ACC112 (cell line): ENCODE measurements around the gene GOLGA8A.
A peak's percentile ranks its signal among the peaks of the same experiment; 100 is the strongest.
"Not testable (repeated sequence)": the region's sequence is repeated elsewhere in the genome, so short reads cannot be mapped to it uniquely, and the experiment has no call there.

Source experiments
- H2AFZ ChIP-seq: fragments of 200-600 bp; sonication (generic); one replicate; pipeline ENCODE4 v1.6.0; 2017; ENCODE audit warnings: antibody characterized with exemption, low read length; ENCODE audit not compliant: unreplicated experiment
- H3K27ac ChIP-seq: fragments of 200-600 bp; sonication (generic); 2 replicates; pipeline ENCODE4 v1.5.1; 2014; ENCODE audit warnings: low read depth, mild to moderate bottlenecking, antibody characterized with exemption, low read length, moderate library complexity
- H3K27me3 ChIP-seq: fragments of 200-600 bp; sonication (generic); 2 replicates; pipeline ENCODE4 v1.6.1; 2014; ENCODE audit warnings: mild to moderate bottlenecking, antibody characterized with exemption, low read length, moderate library complexity, mixed read lengths; ENCODE audit not compliant: insufficient read depth
- H3K36me3 ChIP-seq: fragments of 200-600 bp; sonication (generic); 2 replicates; pipeline ENCODE4 v1.6.1; 2016; ENCODE audit warnings: mild to moderate bottlenecking, antibody characterized with exemption, low read length, moderate library complexity, mixed read lengths; ENCODE audit not compliant: insufficient read depth
- H3K4me1 ChIP-seq: fragments of 200-600 bp; sonication (generic); one replicate; pipeline ENCODE4 v1.6.1; 2016; ENCODE audit warnings: low read length, mixed read lengths; ENCODE audit not compliant: insufficient read depth, unreplicated experiment, control insufficient read depth
- H3K4me3 ChIP-seq: fragments of 200-600 bp; sonication (generic); 2 replicates; pipeline ENCODE4 v1.5.1; 2014; ENCODE audit warnings: mild to moderate bottlenecking, low read depth, low read length
- H3K79me2 ChIP-seq: fragments of 200-600 bp; sonication (generic); one replicate; pipeline ENCODE4 v1.6.0; 2016; ENCODE audit warnings: low read length; ENCODE audit not compliant: control insufficient read depth, unreplicated experiment, insufficient read depth

GOLGA8A gene

GRCh38 chr15:34439878-34440277 is 2.3 kb upstream of the GOLGA8A start:
- Histone ChIP-seq H3K27ac (no peak overlapping the region), H3K4me1 (peaks cover 12% of the 10 kb centered on the region), H2AFZ (no peak overlapping the region)

GRCh38 chr15:34436956-34437442 is 609 bp downstream of the GOLGA8A start:
- Histone ChIP-seq H3K4me3 (peak overlapping the region; percentile 87), H3K27me3 (no peaks in the 10 kb centered on the region), H3K4me1 (peaks cover 12% of the 10 kb centered on the region), H2AFZ (peak overlapping the region; percentile 85), H3K36me3 (0 out of 2 replicates have a peak, but pooled peaks cover 2% of the 10 kb centered on the region), H3K27ac (no peak overlapping the region), H3K79me2 (peaks cover 33% of the 10 kb centered on the region)

More at GRCh38 chr15:34439878-34440277, 2.3 kb upstream of the GOLGA8A start:
- H3K4me3 ChIP-seq: no peak overlapping the region
- peaks cover 23% of the 10 kb centered on the region for H3K79me2 ChIP-seq
- H3K36me3 ChIP-seq: no peaks in the 10 kb centered on the region
- H3K27me3 ChIP-seq: peaks cover 8% of the 10 kb centered on the region

DNA sequence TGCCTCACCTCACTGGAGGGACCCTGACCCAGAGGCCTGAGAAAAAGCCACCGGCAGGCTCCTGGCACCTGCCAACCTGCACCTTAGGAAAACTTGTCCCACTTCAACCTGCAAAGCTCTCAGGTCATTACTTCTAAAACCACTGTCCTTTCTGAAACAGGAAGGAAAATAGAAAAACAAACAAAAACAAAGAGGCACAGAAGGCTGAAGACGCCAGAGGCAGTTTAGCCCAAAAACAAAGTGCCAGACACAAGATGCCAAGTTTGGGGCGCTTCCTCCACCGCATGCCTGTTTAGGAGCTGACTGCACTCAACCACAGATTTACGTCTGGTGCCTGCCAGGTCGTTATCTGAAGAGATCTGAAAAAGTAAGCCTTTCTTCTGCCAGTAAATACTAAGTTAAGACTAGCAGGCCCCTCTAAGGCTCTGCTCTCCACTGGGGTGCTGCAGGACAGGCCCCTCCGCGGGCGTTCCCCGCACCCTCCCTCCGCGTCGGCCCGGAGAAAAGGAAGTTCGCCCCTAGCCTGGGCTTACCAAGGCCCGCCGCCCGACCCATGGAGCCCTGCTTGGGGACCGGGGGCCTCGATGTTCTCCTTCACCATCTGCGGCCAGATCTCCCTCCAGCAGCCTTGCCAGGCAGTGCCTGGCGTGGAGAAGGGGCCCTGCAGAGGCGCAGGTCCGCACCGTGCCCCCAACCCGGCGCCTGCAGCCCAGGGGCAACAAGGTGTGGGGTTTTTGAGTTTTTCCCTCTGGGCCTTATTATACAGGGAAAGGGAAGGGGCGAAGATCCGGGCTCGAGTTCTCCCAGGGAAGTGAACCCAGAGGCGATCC is 1.3 kb downstream of the GOLGA8A start:
- H3K27ac ChIP-seq: no peak overlapping the region
- H3K4me3 ChIP-seq: peak overlapping the region; percentile 87
- peaks cover 12% of the 10 kb centered on the region for H3K4me1 ChIP-seq
- H3K27me3 ChIP-seq: no peaks in the 10 kb centered on the region
- H2AFZ ChIP-seq: peak overlapping the region; percentile 85
- peaks cover 38% of the 10 kb centered on the region for H3K79me2 ChIP-seq
- 0 out of 2 replicates have a peak, but pooled peaks cover 4% of the 10 kb centered on the region for H3K36me3 ChIP-seq

GRCh38 chr15:34435658-34436057 is 1.9 kb downstream of the GOLGA8A start:
- no peak overlapping the region for H2AFZ ChIP-seq
- no peaks in the 10 kb centered on the region for H3K27me3 ChIP-seq
- H3K4me1 ChIP-seq: peaks cover 12% of the 10 kb centered on the region
- H3K36me3 ChIP-seq: 0 out of 2 replicates have a peak, but pooled peaks cover 4% of the 10 kb centered on the region
- H3K27ac ChIP-seq: no peak overlapping the region
- peak overlapping the region; percentile 87 for H3K4me3 ChIP-seq
- H3K79me2 ChIP-seq: peaks cover 42% of the 10 kb centered on the region

- H3K36me3 ChIP-seq: 0 out of 2 replicates have a peak, but pooled peaks cover 4% of the 10 kb centered on the region
- H3K79me2 ChIP-seq: peaks cover 49% of the 10 kb centered on the region
- no peaks in the 10 kb centered on the region for H3K27me3 ChIP-seq
- H3K4me3 ChIP-seq: peak overlapping the region; percentile 87; the same call in 1 of the 2 replicates
- peaks cover 12% of the 10 kb centered on the region for H3K4me1 ChIP-seq
- no peak overlapping the region for H3K27ac ChIP-seq
- H2AFZ ChIP-seq: no peak overlapping the region
These were observed 2.8 kb downstream of the GOLGA8A start for GRCh38 chr15:34434627-34435305.

GRCh38 chr15:34433956-34434626 is 3.5 kb downstream of the GOLGA8A start:
- H3K4me3 ChIP-seq, H3K36me3 ChIP-seq, H3K27ac ChIP-seq, H3K27me3 ChIP-seq, H2AFZ ChIP-seq: not testable (repeated sequence)
- Histone ChIP-seq H3K79me2 (peaks cover 51% of the 10 kb centered on the region), H3K4me1 (peaks cover 12% of the 10 kb centered on the region)

- H3K27me3 ChIP-seq, H3K4me1 ChIP-seq, H2AFZ ChIP-seq, H3K4me3 ChIP-seq, H3K36me3 ChIP-seq, H3K27ac ChIP-seq: not testable (repeated sequence)
- peaks cover 38% of the 10 kb centered on the region for H3K79me2 ChIP-seq
These were observed 7.0 kb downstream of the GOLGA8A start for GRCh38 chr15:34430642-34431041.

DNA sequence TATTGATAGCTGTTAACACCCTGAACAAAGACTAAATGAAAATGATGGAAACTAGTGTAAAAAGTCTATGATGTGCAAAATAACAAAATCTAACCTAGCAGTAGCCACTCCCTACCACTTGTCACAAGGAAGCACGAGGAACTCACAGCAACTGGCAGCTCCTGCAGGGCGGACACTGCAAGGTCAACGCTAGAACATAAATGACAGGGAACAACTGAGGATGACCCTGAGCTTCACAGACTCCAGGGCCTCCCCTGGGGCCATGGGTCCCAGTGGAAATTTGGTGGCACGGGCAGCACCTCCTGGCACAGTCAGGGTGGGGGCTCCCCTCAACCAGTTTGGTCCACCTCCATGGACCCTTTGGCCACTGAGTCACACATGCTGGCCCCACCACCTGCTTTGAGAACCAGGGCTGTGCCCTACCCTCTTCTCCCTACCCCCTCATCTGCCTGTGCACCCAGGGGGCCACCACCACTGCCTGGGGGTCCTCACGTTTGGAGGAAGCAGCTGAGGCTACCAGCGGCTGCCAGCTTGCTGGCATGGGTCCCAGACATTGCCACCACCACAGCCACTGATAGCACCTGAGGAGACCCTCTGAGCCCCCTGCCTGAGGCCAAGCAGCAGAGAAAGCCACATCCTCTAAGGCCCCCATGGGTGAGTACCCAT is 14.1 kb downstream of the GOLGA8A start:
- H3K36me3 ChIP-seq, H3K27ac ChIP-seq, H3K4me1 ChIP-seq, H2AFZ ChIP-seq, H3K79me2 ChIP-seq, H3K27me3 ChIP-seq, H3K4me3 ChIP-seq: not testable (repeated sequence)

- H3K4me3 ChIP-seq, H3K27ac ChIP-seq, H3K4me1 ChIP-seq, H2AFZ ChIP-seq, H3K79me2 ChIP-seq, H3K27me3 ChIP-seq, H3K36me3 ChIP-seq: not testable (repeated sequence)
These were observed 16.7 kb downstream of the GOLGA8A start for GRCh38 chr15:34420953-34421352.

GRCh38 chr15:34418435-34418834 is 19.2 kb downstream of the GOLGA8A start:
- H3K79me2 ChIP-seq, H3K27me3 ChIP-seq, H2AFZ ChIP-seq, H3K27ac ChIP-seq, H3K4me1 ChIP-seq, H3K4me3 ChIP-seq, H3K36me3 ChIP-seq: not testable (repeated sequence)
